Breast epithelium (tissue), 3 donors: Measurements from ENCODE around the gene KANK3.

Source experiments
- POLR2A ChIP-seq: fragments of 450-650 bp; IDR thresholded peaks from one replicate; pipeline ENCODE4 v1.6.1; 2016; ENCODE audit warnings: antibody characterized with exemption, mild to moderate bottlenecking, moderate library complexity
- POLR2AphosphoS5 ChIP-seq, 3 donors: sonication (generic); formaldehyde crosslinking; IDR thresholded peaks; one replicate each; pipeline ENCODE4 v1.6.1; 2017; ENCODE audit warnings: antibody characterized with exemption in 3 of 3
- TF ChIP-seq, protein P1 (sequence below), 3 donors: fragments of 450-650 bp; IDR thresholded peaks; one replicate each; pipeline ENCODE4 v1.5.1; 2016 to 2017; ENCODE audit warnings: antibody characterized with exemption in 3 of 3, mild to moderate bottlenecking in 3 of 3, moderate library complexity in 3 of 3

DNA sequence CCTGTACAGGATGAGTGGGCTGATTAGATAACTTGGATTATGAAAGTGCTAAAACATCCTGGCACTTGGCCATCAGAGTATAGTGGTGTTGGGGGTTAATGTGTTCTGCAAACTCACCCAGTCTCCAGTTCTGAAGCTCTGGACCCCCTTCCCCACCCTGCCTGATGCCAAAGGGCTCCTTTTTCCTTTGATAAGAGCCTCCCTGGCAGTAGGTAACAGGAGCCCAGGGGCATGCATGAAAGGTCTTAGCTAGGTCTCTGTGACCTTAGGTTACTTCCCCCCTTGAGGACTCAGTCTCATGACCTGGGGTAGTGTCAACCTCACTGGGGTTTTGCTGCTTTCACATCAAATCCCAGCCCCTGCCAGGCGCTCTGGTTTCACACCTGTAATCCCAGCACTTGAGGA, 19.3 kb downstream of the KANK3 start:
- TF ChIP-seq POLR2A (no peak), POLR2AphosphoS5 (IDR thresholded peaks at IDR 0.05) (no peak)
- TF ChIP-seq, protein P1, sequence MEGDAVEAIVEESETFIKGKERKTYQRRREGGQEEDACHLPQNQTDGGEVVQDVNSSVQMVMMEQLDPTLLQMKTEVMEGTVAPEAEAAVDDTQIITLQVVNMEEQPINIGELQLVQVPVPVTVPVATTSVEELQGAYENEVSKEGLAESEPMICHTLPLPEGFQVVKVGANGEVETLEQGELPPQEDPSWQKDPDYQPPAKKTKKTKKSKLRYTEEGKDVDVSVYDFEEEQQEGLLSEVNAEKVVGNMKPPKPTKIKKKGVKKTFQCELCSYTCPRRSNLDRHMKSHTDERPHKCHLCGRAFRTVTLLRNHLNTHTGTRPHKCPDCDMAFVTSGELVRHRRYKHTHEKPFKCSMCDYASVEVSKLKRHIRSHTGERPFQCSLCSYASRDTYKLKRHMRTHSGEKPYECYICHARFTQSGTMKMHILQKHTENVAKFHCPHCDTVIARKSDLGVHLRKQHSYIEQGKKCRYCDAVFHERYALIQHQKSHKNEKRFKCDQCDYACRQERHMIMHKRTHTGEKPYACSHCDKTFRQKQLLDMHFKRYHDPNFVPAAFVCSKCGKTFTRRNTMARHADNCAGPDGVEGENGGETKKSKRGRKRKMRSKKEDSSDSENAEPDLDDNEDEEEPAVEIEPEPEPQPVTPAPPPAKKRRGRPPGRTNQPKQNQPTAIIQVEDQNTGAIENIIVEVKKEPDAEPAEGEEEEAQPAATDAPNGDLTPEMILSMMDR (IDR thresholded peaks at IDR 0.05): no peak
